Ovary (tissue), 9 donors: Measurements from ENCODE around the gene CCT5. TPM values are rescaled to one million over a fixed set of nuclear protein-coding genes. Genes with fewer than 3 reads are reported as not detected.

Experiments
- DNase-seq, 5 donors: peaks; one replicate each; pipeline ENCODE4 v3.0.0-alpha.2; 2019 to 2020
- H3K27ac ChIP-seq, 2 donors: fragments of 200-600 bp; one replicate each; pipeline versions ENCODE4 v1.5.1 to v1.8.0; 2019 to 2022
- H3K27me3 ChIP-seq: fragments of 200-600 bp; one replicate; pipeline ENCODE4 v1.8.0; 2022
- H3K36me3 ChIP-seq: fragments of 200-600 bp; sonication (generic); one replicate; pipeline ENCODE4 v1.5.1; 2019
- H3K4me1 ChIP-seq: one replicate; pipeline ENCODE4 v1.8.1; 2013; ENCODE audit warnings: mild to moderate bottlenecking, moderate library complexity; ENCODE audit not compliant: insufficient read depth
- H3K4me3 ChIP-seq: fragments of 200-600 bp; sonication (generic); one replicate; pipeline ENCODE4 v1.5.1; 2017
- H3K9me3 ChIP-seq, 2 donors: fragments of 200-600 bp in 1 of 2; sonication (generic) in 1 of 2; one replicate each; pipeline versions ENCODE4 v1.5.1 to v1.8.1; 2013 to 2019; ENCODE audit warnings: mild to moderate bottlenecking in 1 of 2, moderate library complexity in 1 of 2
- CTCF ChIP-seq, 3 donors: fragments of 450-650 bp in 2 of 3; fragments of 200-600 bp in 1 of 3; IDR thresholded peaks; one replicate each; pipeline versions ENCODE4 v1.5.1 to v1.8.0; 2016 to 2022; ENCODE audit warnings: antibody characterized with exemption in 3 of 3, mild to moderate bottlenecking in 1 of 3
- EP300 ChIP-seq: sonication (generic); formaldehyde crosslinking; IDR thresholded peaks from one replicate; pipeline ENCODE4 v1.6.1; 2017; ENCODE audit warnings: antibody characterized with exemption
- POLR2A ChIP-seq: fragments of 450-650 bp; IDR thresholded peaks from one replicate; pipeline ENCODE4 v1.6.1; 2017; ENCODE audit warnings: antibody characterized with exemption, mild to moderate bottlenecking, moderate library complexity
- WGBS, 3 donors: extraction: QIAGEN DNeasy Blood & Tissue Kit in 1 of 3; methylation state at CpG; one replicate each; pipeline versions ENCODE4 v1.1.5 to v1.1.7; 2013 to 2017; 5-methylcytosine and 5-hydroxymethylcytosine counted together
- intact Hi-C, 4 donors: fragments of 100-400 bp; cut with DNase I; formaldehyde crosslinking; loops; one replicate each; pipeline versions ENCODE4 v1.11.0 to v1.15.1; 2022 to 2023
- polyA plus RNA-seq, 2 donors: library from polyadenylated mRNA; stranded (reverse); fragments of 200-250 nt in 1 of 2; fragments of 350-450 nt in 1 of 2; fragmentation: Illumina TruSeq in 1 of 2; extraction: RNeasy Lipid Tissue Mini Kit (QIAGEN cat#74804) in 1 of 2; gene quantifications; one replicate each; pipeline ENCODE4 v1.2.3, GENCODE V29; 2013 to 2014
- total RNA-seq, 7 donors: library from RNA; depleted of rRNA in 2 of 7; stranded (reverse); fragments of >200 nt in 2 of 7; fragmentation: NEBNext Ultra II Directional in 3 of 7; extraction: Animal tissue kit (Norgen Biotek cat#: 25700) in 3 of 7; gene quantifications; one replicate each; pipeline versions ENCODE4 v1.1.0 to v1.2.4, GENCODE V29; 2016 to 2023
- donor health status: DM: no; HTN: no; CAD: no; lungs with moderate emphysema.
- donor health status: DM: no; HTN: no; CAD: no.
- donor health status: Bipolar disorder and iron deficiency.
- donor health status: DM: yes; HTN: yes; CAD: no.
- donor health status: DM: no; HTN: no; CAD: no.
- donor health status: DM: yes; HTN: yes; CAD: no.

The CCT5 gene
- total and polyA plus RNA-seq, 9 donors = 69.1 to 250 (median 101) TPM

DNA sequence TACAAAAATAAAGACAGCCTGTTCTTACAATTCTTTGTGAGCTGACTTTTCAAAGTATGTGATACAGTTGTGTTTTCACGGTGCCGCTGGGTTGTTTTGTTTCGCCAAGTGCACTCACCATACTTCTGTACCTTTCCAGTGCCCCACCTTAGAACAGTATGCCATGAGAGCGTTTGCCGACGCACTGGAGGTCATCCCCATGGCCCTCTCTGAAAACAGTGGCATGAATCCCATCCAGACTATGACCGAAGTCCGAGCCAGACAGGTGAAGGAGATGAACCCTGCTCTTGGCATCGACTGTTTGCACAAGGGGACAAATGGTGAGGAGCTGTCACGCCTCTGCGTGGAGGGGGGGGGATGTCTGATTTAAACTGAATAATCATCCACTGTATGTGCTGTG is 12.9 kb downstream of the CCT5 start:
- DNase-seq = no peak
- no peak for TF ChIP-seq POLR2A
- TF ChIP-seq CTCF (IDR thresholded peaks at IDR 0.05) = no peak
- TF ChIP-seq EP300 = no peak
- Histone ChIP-seq H3K27me3 (no peaks in the 10 kb centered on the region), H3K4me3 (no peak overlapping the region), H3K9me3 (no peaks in the 10 kb centered on the region), H3K36me3 (no peaks in the 10 kb centered on the region), H3K4me1 (no peaks in the 10 kb centered on the region), H3K27ac (no peak overlapping the region)
- WGBS, 3 donors = 87 to 88% (median 87%) methylated on average over 11 of the region's 11 CpGs
- intact Hi-C loops = no loop called here

GRCh38 chr5:10264604-10265003 is 14.5 kb downstream of the CCT5 start:
- Histone ChIP-seq H3K4me3 (no peak overlapping the region), H3K4me1 (no peaks in the 10 kb centered on the region), H3K27me3 (no peaks in the 10 kb centered on the region), H3K27ac (no peak overlapping the region), H3K9me3 (no peaks in the 10 kb centered on the region), H3K36me3 (no peaks in the 10 kb centered on the region)
- 60 to 70% (median 63%) methylated on average over 3 of the region's 3 CpGs for whole genome bisulfite sequencing, 3 donors
- no peak for TF ChIP-seq EP300
- TF ChIP-seq CTCF (IDR thresholded peaks at IDR 0.05) = no peak
- no peak for TF ChIP-seq POLR2A
- no peak for DNase-seq
- intact Hi-C loops = no loop called here

GRCh38 chr5:10265245-10266109 is 15.4 kb downstream of the CCT5 start:
- 59 to 71% (median 64%) methylated on average over 6 of the region's 6 CpGs for WGBS, 3 donors
- intact Hi-C loops = no loop called here
- H3K4me3 ChIP-seq = no peak overlapping the region
- no peaks in the 10 kb centered on the region for H3K36me3 ChIP-seq
- no peak for DNase-seq
- H3K9me3 ChIP-seq = no peaks in the 10 kb centered on the region
- TF ChIP-seq CTCF (IDR thresholded peaks at IDR 0.05) (no peak), EP300 (no peak), POLR2A (no peak)
- no peaks in the 10 kb centered on the region for H3K27me3 ChIP-seq
- H3K4me1 ChIP-seq = no peaks in the 10 kb centered on the region
- no peak overlapping the region for H3K27ac ChIP-seq

DNA sequence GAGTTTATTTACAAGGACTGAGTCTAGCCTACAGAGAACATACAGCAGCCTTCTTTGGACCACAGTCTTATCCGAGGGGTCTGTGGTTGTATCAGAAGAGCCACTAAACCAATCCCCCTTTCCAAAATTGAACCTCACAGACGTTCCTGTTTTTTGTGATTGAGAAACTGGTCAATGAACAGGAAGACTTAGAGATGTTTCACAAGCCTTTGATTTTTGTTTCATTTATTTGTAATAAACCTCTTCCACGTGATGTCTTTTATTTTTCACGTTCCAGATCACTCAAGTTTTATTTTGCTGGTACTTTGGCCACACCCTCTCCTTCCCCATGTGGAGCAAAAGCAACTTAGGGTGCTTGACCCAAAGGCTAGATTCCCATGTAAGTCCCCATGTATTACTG is 16.1 kb downstream of the CCT5 start:
- intact Hi-C loops = no loop called here
- H3K4me1 ChIP-seq = no peaks in the 10 kb centered on the region
- H3K36me3 ChIP-seq = no peaks in the 10 kb centered on the region
- H3K4me3 ChIP-seq = no peak overlapping the region
- no peaks in the 10 kb centered on the region for H3K9me3 ChIP-seq
- no peak overlapping the region for H3K27ac ChIP-seq
- TF ChIP-seq CTCF (IDR thresholded peaks at IDR 0.05) (no peak), EP300 (no peak), POLR2A (no peak)
- H3K27me3 ChIP-seq = no peaks in the 10 kb centered on the region
- WGBS, 3 donors = 52 to 60% (median 55%) methylated on average over 4 of the region's 4 CpGs
- no peak for DNase-seq
